K562 (cell line): ENCODE measurements around the gene ERLIN1. TPM values are rescaled to one million over a fixed set of nuclear protein-coding genes. Genes with fewer than 3 reads are reported as not detected.
A peak's percentile ranks its signal among the peaks of the same experiment; 100 is the strongest.

Source experiments
- MECOM ChIP-seq: fragments of 250-450 bp; sonication (Bioruptor Pico); IDR thresholded peaks from 2 replicates; pipeline ENCODE4 v1.8.0; 2022; ENCODE audit warnings: inconsistent platforms
- MYC ChIP-seq, 2 experiments: fragments of 250-450 bp in 1 of 2; sonication (Bioruptor Pico) in 1 of 2; IDR thresholded peaks; 2 replicates each; pipeline versions ENCODE4 v1.5.1 to v1.6.1; 2012 to 2021; ENCODE audit warnings: low read depth in 2 of 2, borderline replicate concordance in 1 of 2, improper control_type of control experiment in 1 of 2, low read length in 1 of 2, mild to moderate bottlenecking in 1 of 2, moderate library complexity in 1 of 2
- POLR2H ChIP-seq: IDR thresholded peaks from 2 replicates; pipeline ENCODE4 v1.6.1; 2016; ENCODE audit warnings: missing genetic modification characterization, low read depth, mild to moderate bottlenecking, control low read depth, missing compliant biosample characterization, moderate library complexity
- XRCC4 ChIP-seq: IDR thresholded peaks from one replicate; pipeline ENCODE4 v1.6.1; 2011; ENCODE audit not compliant: insufficient read depth, insufficient read length; ENCODE audit errors: extremely low read depth
- ZBTB26 ChIP-seq: fragments of 450-650 bp; formaldehyde crosslinking; IDR thresholded peaks from 2 replicates; pipeline ENCODE4 v1.4.0; 2022; ENCODE audit warnings: missing genetic modification characterization
- ZNF224 ChIP-seq: sonication (generic); formaldehyde crosslinking; IDR thresholded peaks from 2 replicates; pipeline ENCODE4 v1.8.0; 2022; ENCODE audit warnings: mild to moderate bottlenecking, missing genetic modification reagents
- polyA plus RNA-seq, 8 experiments: library from polyadenylated mRNA; depleted of rRNA in 4 of 8; stranded (reverse) in 5 of 8; unstranded in 3 of 8; fragments of >200 nt; fragmentation: Nextera tagmentation in 2 of 8; fragmentation: Illumina TruSeq in 1 of 8; extraction: Ambion mirVana in 2 of 8; extraction: Trizol in 1 of 8; gene quantifications; 2 replicates each; pipeline versions ENCODE4 v1.2.1 to v1.2.3, GENCODE V29; 2011 to 2014; ENCODE audit warnings: inconsistent platforms in 1 of 8, missing spikeins in 1 of 8
- total RNA-seq, 7 experiments: library from RNA; depleted of rRNA in 6 of 7; stranded (reverse); fragments of >200 nt in 6 of 7; fragmentation: Illumina TruSeq in 2 of 7; extraction: Trizol in 2 of 7; gene quantifications; 2 replicates each; pipeline versions ENCODE4 v1.2.1 to v1.2.3, GENCODE V29; 2011 to 2021; ENCODE audit warnings: low replicate concordance in 1 of 7
- TF ChIP-seq, protein P1 (sequence below), 2 experiments: fragments of 450-650 bp in 1 of 2; IDR thresholded peaks; 2 replicates each; pipeline ENCODE4 v1.6.1; 2011 to 2017; ENCODE audit warnings: low read depth in 2 of 2, antibody characterized with exemption in 1 of 2, borderline replicate concordance in 1 of 2, low read length in 1 of 2, mild to moderate bottlenecking in 1 of 2, mixed read lengths in 1 of 2; ENCODE audit not compliant: control insufficient read depth in 1 of 2
- TF ChIP-seq, protein P2 (sequence below), 2 experiments: fragments of 450-650 bp in 1 of 2; sonication (generic) in 1 of 2; formaldehyde crosslinking in 1 of 2; IDR thresholded peaks in 1 of 2; conservative IDR thresholded peaks in 1 of 2; 2 replicates each; pipeline versions ENCODE4 v1.6.1 to v1.8.1; 2016 to 2023; ENCODE audit warnings: mild to moderate bottlenecking in 2 of 2, moderate library complexity in 2 of 2, inconsistent platforms in 1 of 2, missing genetic modification reagents in 1 of 2
- TF ChIP-seq, protein P3 (sequence below), 2 experiments: fragments of 450-650 bp; formaldehyde crosslinking in 1 of 2; IDR thresholded peaks; 2 replicates each; pipeline versions ENCODE4 v1.4.0 to v1.6.1; 2014 to 2020; ENCODE audit warnings: mild to moderate bottlenecking in 2 of 2, borderline replicate concordance in 1 of 2, low read depth in 1 of 2

The ERLIN1 gene
- total and polyA plus RNA-seq, 9 of the 15 experiments (the other 6 are each of a cell fraction or from before 2014, with no cell fraction given) = 9.8 to 26.8 (median 15.5) TPM

GRCh38 chr10:100185364-100186252, at the start of gene ERLIN1 (continued):
- TF ChIP-seq, protein P1, sequence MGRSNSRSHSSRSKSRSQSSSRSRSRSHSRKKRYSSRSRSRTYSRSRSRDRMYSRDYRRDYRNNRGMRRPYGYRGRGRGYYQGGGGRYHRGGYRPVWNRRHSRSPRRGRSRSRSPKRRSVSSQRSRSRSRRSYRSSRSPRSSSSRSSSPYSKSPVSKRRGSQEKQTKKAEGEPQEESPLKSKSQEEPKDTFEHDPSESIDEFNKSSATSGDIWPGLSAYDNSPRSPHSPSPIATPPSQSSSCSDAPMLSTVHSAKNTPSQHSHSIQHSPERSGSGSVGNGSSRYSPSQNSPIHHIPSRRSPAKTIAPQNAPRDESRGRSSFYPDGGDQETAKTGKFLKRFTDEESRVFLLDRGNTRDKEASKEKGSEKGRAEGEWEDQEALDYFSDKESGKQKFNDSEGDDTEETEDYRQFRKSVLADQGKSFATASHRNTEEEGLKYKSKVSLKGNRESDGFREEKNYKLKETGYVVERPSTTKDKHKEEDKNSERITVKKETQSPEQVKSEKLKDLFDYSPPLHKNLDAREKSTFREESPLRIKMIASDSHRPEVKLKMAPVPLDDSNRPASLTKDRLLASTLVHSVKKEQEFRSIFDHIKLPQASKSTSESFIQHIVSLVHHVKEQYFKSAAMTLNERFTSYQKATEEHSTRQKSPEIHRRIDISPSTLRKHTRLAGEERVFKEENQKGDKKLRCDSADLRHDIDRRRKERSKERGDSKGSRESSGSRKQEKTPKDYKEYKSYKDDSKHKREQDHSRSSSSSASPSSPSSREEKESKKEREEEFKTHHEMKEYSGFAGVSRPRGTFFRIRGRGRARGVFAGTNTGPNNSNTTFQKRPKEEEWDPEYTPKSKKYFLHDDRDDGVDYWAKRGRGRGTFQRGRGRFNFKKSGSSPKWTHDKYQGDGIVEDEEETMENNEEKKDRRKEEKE (IDR thresholded peaks at IDR 0.05; ENCODE audit: borderline replicate concordance in 1 of 2, control insufficient read depth in 1 of 2, low read depth in 2 of 2, low read length in 1 of 2) = 0 out of 4 replicates have a peak, but pooled peaks of 1 of the 2 experiments have one; percentile 48
- TF ChIP-seq MECOM (CRISPR knock-in tag) (no peak), XRCC4 (no peak), ZNF224 (CRISPR knock-in tag) (no peak), MYC (IDR thresholded peaks at IDR 0.05; ENCODE audit: low read depth, low read length) (peak; percentile 82), MYC (CRISPR knock-in tag; IDR thresholded peaks at IDR 0.05; ENCODE audit: borderline replicate concordance, low read depth) (no peak), ZBTB26 (CRISPR knock-in tag) (no peak), POLR2H (tag) (peak; percentile 26; the same call in 1 of the 2 replicates)
- TF ChIP-seq, protein P2, sequence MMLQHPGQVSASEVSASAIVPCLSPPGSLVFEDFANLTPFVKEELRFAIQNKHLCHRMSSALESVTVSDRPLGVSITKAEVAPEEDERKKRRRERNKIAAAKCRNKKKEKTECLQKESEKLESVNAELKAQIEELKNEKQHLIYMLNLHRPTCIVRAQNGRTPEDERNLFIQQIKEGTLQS (IDR thresholded peaks at IDR 0.05) = peak; percentile 73
- TF ChIP-seq, protein P2 (CRISPR knock-in tag; conservative IDR thresholded peaks at IDR 0.05) = no peak
- TF ChIP-seq, protein P3, sequence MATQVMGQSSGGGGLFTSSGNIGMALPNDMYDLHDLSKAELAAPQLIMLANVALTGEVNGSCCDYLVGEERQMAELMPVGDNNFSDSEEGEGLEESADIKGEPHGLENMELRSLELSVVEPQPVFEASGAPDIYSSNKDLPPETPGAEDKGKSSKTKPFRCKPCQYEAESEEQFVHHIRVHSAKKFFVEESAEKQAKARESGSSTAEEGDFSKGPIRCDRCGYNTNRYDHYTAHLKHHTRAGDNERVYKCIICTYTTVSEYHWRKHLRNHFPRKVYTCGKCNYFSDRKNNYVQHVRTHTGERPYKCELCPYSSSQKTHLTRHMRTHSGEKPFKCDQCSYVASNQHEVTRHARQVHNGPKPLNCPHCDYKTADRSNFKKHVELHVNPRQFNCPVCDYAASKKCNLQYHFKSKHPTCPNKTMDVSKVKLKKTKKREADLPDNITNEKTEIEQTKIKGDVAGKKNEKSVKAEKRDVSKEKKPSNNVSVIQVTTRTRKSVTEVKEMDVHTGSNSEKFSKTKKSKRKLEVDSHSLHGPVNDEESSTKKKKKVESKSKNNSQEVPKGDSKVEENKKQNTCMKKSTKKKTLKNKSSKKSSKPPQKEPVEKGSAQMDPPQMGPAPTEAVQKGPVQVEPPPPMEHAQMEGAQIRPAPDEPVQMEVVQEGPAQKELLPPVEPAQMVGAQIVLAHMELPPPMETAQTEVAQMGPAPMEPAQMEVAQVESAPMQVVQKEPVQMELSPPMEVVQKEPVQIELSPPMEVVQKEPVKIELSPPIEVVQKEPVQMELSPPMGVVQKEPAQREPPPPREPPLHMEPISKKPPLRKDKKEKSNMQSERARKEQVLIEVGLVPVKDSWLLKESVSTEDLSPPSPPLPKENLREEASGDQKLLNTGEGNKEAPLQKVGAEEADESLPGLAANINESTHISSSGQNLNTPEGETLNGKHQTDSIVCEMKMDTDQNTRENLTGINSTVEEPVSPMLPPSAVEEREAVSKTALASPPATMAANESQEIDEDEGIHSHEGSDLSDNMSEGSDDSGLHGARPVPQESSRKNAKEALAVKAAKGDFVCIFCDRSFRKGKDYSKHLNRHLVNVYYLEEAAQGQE (IDR thresholded peaks at IDR 0.05; ENCODE audit: borderline replicate concordance) = no peak
- TF ChIP-seq, protein P3 (CRISPR knock-in tag; IDR thresholded peaks at IDR 0.05; ENCODE audit: low read depth) = no peak
